Activated CD4-positive, alpha-beta T cell treated with anti-CD3 and anti-CD28 coated beads, Interleukin-2, amount 10 ng/mL, durations not matched to agents 7 days and 5 days (primary cell): ENCODE results near the gene ADGRV1. TPM values are rescaled to one million over a fixed set of nuclear protein-coding genes. Genes with fewer than 3 reads are reported as not detected.
"Not testable (repeated sequence)": the region's sequence is repeated elsewhere in the genome, so short reads cannot be mapped to it uniquely, and the experiment has no call there.

ENCODE experiments used
- CTCF ChIA-PET: fragments of 350-600 bp; sonication (Branson Sonifier 250); formaldehyde crosslinking; loops from one replicate; lab custom pipeline; 2021; ENCODE audit warnings: antibody characterized with exemption; lab: Charles Lee
- POLR2A ChIA-PET: fragments of 350-600 bp; sonication (Branson Sonifier 250); formaldehyde crosslinking; loops from one replicate; lab custom pipeline; 2021; ENCODE audit warnings: antibody characterized with exemption; lab: Charles Lee
- DNase-seq: peaks from one replicate; pipeline ENCODE4 v3.0.0-alpha.2; 2020
- H3K27ac Mint-ChIP-seq: one replicate; pipeline ENCODE4 v1.8.0; 2021; ENCODE audit warnings: mild to moderate bottlenecking, moderate library complexity, mixed read lengths
- H3K27me3 Mint-ChIP-seq: one replicate; pipeline ENCODE4 v1.8.0; 2021; ENCODE audit warnings: mixed read lengths
- H3K36me3 Mint-ChIP-seq: one replicate; pipeline ENCODE4 v1.8.0; 2021; ENCODE audit warnings: low read depth, mixed read lengths
- H3K4me1 Mint-ChIP-seq: one replicate; pipeline ENCODE4 v1.8.0; 2021; ENCODE audit warnings: mixed read lengths
- H3K4me3 Mint-ChIP-seq: one replicate; pipeline ENCODE4 v1.8.0; 2021; ENCODE audit warnings: mild to moderate bottlenecking, moderate library complexity, mixed read lengths
- H3K9me3 Mint-ChIP-seq: one replicate; pipeline ENCODE4 v1.8.0; 2021; ENCODE audit warnings: mixed read lengths
- total RNA-seq, 2 experiments: library from RNA; stranded (reverse); gene quantifications; one replicate each; pipeline ENCODE4 v1.2.3, GENCODE V29; 2021

The ADGRV1 gene
- total RNA-seq, 2 experiments from 2014 or later: not detected

DNA sequence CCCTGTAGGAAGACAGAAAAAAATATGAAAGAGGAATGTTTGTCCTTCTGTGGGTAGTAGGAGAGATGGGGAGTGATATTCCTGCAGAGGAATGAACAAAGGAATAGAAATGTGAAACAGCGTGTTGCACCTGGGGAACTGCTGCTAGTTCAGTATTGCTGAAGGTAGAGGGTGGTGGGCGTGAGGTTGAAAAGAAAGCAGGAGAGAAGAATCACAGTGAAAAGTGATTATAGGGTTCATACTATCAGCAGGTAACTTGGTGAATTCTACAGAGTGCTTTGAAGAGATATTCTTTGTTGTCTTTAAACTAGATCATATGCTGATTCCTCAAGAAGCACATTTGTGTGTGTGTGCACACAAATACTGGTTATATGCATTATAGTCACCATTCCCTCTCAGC is 95.6 kb downstream of the ADGRV1 start:
- CTCF ChIA-PET: no interaction called here
- Mint-ChIP-seq H3K27me3 (peaks cover 3% of the 10 kb centered on the region), H3K4me1 (no peaks in the 10 kb centered on the region), H3K4me3 (no peak overlapping the region), H3K27ac (no peak overlapping the region), H3K36me3 (no peaks in the 10 kb centered on the region), H3K9me3 (no peaks in the 10 kb centered on the region)
- POLR2A ChIA-PET: no interaction called here
- no peak for DNase-seq

DNA sequence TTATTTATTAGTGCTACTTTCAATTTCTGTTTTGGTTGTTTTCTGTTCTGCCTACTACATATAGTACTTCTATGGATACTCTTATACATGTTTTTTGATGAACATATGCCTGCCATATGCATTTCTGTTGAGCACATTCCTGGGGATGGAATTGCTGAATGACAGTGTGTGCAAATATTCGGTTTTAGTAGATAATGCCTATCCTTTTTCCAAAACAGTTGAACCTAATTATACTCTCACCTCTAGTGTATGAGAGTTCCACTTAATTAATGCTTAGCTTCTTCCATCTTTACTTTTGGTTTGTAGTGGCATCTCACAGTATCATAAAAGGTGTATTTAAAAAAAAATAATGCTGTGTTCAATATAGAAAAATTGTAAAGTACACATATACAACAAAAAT is 96.8 kb downstream of the ADGRV1 start:
- DNase-seq: no peak
- Mint-ChIP-seq H3K27me3 (peaks cover 3% of the 10 kb centered on the region), H3K9me3 (no peaks in the 10 kb centered on the region), H3K36me3 (no peaks in the 10 kb centered on the region), H3K27ac (no peak overlapping the region), H3K4me1 (no peaks in the 10 kb centered on the region), H3K4me3 (no peak overlapping the region)
- ChIA-PET CTCF (no interaction called here), POLR2A (no interaction called here)

DNA sequence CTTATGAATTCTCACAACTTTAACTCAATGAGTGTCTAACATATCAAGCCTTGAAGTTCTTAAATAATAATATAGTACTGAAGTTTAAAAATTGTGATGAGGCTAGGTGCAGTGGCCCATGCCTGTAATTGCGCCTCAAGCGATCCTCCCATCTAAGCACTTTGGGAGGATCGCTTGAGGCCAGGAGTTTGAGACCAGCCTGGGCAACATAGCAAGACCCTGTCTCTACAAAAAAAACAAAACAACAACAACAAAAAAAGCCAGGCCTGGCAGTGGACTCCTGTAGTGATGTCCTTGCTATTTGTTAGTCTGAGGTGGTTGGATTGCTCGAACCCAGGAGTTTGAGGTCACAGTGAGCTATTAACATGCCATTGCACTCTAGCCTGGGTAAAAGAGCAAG is 98.4 kb downstream of the ADGRV1 start:
- Mint-ChIP-seq H3K27me3 (no peaks in the 10 kb centered on the region), H3K4me3 (no peak overlapping the region), H3K4me1 (no peaks in the 10 kb centered on the region), H3K27ac (no peak overlapping the region), H3K36me3 (no peaks in the 10 kb centered on the region), H3K9me3 (no peaks in the 10 kb centered on the region)
- no peak for DNase-seq
- CTCF ChIA-PET: no interaction called here
- POLR2A ChIA-PET: no interaction called here

DNA sequence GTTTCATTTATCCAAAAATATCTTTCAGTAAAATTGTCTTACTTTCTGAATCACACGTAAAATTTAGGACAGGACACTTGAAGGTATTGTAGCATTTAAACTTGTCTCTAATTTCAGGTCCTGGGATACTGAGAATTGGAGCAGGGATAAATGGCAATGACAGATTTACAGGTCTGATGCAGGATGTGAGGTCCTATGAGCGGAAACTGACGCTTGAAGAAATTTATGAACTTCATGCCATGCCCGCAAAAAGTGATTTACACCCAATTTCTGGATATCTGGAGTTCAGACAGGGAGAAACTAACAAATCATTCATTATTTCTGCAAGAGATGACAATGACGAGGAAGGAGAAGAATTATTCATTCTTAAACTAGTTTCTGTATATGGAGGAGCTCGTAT is 99.2 kb downstream of the ADGRV1 start:
- no peaks in the 10 kb centered on the region for H3K36me3 Mint-ChIP-seq
- ChIA-PET CTCF (no interaction called here), POLR2A (no interaction called here)
- H3K27ac Mint-ChIP-seq: no peak overlapping the region
- H3K4me1 Mint-ChIP-seq: no peaks in the 10 kb centered on the region
- no peak for DNase-seq
- H3K27me3 Mint-ChIP-seq: no peaks in the 10 kb centered on the region
- H3K9me3 Mint-ChIP-seq: no peaks in the 10 kb centered on the region
- no peak overlapping the region for H3K4me3 Mint-ChIP-seq

DNA sequence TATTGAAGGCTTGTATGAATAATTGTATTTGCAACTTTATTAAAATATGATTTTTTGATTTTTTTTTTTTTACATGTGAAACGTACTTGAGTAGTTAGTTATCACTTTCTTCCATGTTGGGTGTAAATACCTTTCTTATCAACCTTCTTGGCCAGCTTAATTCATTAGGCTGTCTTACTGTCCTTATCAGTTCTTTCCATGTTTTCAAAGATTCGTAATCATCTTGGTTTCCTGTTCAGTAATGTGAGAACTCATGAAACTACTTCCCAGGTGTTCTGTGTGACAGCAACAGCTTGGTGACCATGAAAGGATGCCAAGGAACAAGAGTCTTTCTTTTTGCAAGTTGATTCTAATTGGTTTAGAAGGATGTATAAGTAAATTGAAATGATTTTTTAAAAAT is 100.0 kb downstream of the ADGRV1 start:
- Mint-ChIP-seq H3K27me3 (no peaks in the 10 kb centered on the region), H3K4me3 (no peak overlapping the region), H3K27ac (no peak overlapping the region), H3K36me3 (no peaks in the 10 kb centered on the region), H3K4me1 (no peaks in the 10 kb centered on the region), H3K9me3 (no peaks in the 10 kb centered on the region)
- POLR2A ChIA-PET: no interaction called here
- no peak for DNase-seq
- CTCF ChIA-PET: no interaction called here

- H3K4me1 Mint-ChIP-seq, POLR2A ChIA-PET, H3K36me3 Mint-ChIP-seq, H3K27ac Mint-ChIP-seq, DNase-seq, H3K9me3 Mint-ChIP-seq, H3K4me3 Mint-ChIP-seq, H3K27me3 Mint-ChIP-seq: not testable (repeated sequence)
- CTCF ChIA-PET: interaction anchor here (0.6 kb wide), 1 partner anchor 1903 kb away, joined by 3 read pairs; no protein-coding TSS in a partner anchor
Observed at GRCh38 chr5:90668079-90668565, 109.5 kb downstream of the ADGRV1 start.

DNA sequence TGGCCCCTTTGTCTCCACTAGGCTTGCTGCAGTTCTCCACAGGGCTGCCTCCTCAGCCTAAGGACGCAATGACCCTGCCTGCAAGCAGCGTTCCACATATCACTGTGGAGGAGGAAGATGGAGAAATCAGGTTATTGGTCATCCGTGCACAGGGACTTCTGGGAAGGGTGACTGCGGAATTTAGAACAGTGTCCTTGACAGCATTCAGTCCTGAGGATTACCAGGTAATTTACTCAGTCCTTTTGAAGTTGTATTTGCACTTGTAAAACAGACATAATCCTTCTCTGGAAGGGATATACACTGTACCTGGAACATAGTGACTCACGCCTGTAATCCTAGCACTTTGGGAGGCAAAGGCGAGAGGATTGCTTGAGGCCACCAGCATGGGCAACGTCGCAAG is 116.6 kb downstream of the ADGRV1 start:
- POLR2A ChIA-PET: no interaction called here
- Mint-ChIP-seq H3K27me3 (no peaks in the 10 kb centered on the region), H3K9me3 (no peaks in the 10 kb centered on the region), H3K4me1 (no peaks in the 10 kb centered on the region), H3K27ac (no peak overlapping the region), H3K4me3 (no peak overlapping the region), H3K36me3 (no peaks in the 10 kb centered on the region)
- DNase-seq: no peak
- CTCF ChIA-PET: no interaction called here

GRCh38 chr5:90680921-90681563 is 122.4 kb downstream of the ADGRV1 start:
- no peaks in the 10 kb centered on the region for H3K4me1 Mint-ChIP-seq
- POLR2A ChIA-PET: no interaction called here
- CTCF ChIA-PET: interaction anchor here (1.3 kb wide), 1 partner anchor 20 kb away, joined by 3 read pairs; no protein-coding TSS in a partner anchor
- H3K9me3 Mint-ChIP-seq: no peaks in the 10 kb centered on the region
- H3K27me3 Mint-ChIP-seq: no peaks in the 10 kb centered on the region
- no peaks in the 10 kb centered on the region for H3K36me3 Mint-ChIP-seq
- DNase-seq: no peak
- H3K27ac Mint-ChIP-seq: no peak overlapping the region
- no peak overlapping the region for H3K4me3 Mint-ChIP-seq

- H3K9me3 Mint-ChIP-seq: no peaks in the 10 kb centered on the region
- H3K36me3 Mint-ChIP-seq: no peaks in the 10 kb centered on the region
- H3K4me3 Mint-ChIP-seq: no peak overlapping the region
- DNase-seq: no peak
- no peaks in the 10 kb centered on the region for H3K4me1 Mint-ChIP-seq
- CTCF ChIA-PET: interaction anchor here (0.5 kb wide), 1 partner anchor 496 kb away, joined by 3 read pairs; no protein-coding TSS in a partner anchor
- H3K27me3 Mint-ChIP-seq: no peaks in the 10 kb centered on the region
- H3K27ac Mint-ChIP-seq: no peak overlapping the region
- POLR2A ChIA-PET: no interaction called here
Observed at GRCh38 chr5:90682278-90682677, 123.7 kb downstream of the ADGRV1 start.

- ChIA-PET POLR2A (no interaction called here), CTCF (no interaction called here)
- H3K9me3 Mint-ChIP-seq: no peaks in the 10 kb centered on the region
- H3K27me3 Mint-ChIP-seq: no peaks in the 10 kb centered on the region
- H3K27ac Mint-ChIP-seq: no peak overlapping the region
- H3K36me3 Mint-ChIP-seq: no peaks in the 10 kb centered on the region
- no peak overlapping the region for H3K4me3 Mint-ChIP-seq
- H3K4me1 Mint-ChIP-seq: no peaks in the 10 kb centered on the region
- no peak for DNase-seq
Observed at GRCh38 chr5:90685425-90686022, 126.9 kb downstream of the ADGRV1 start.

- H3K4me3 Mint-ChIP-seq, H3K27ac Mint-ChIP-seq, CTCF ChIA-PET, POLR2A ChIA-PET, H3K27me3 Mint-ChIP-seq, H3K9me3 Mint-ChIP-seq, H3K36me3 Mint-ChIP-seq, DNase-seq, H3K4me1 Mint-ChIP-seq: not testable (repeated sequence)
Observed at GRCh38 chr5:90686363-90686762, 127.8 kb downstream of the ADGRV1 start.

- POLR2A ChIA-PET, H3K27me3 Mint-ChIP-seq, CTCF ChIA-PET, H3K9me3 Mint-ChIP-seq, DNase-seq, H3K27ac Mint-ChIP-seq, H3K4me1 Mint-ChIP-seq, H3K36me3 Mint-ChIP-seq, H3K4me3 Mint-ChIP-seq: not testable (repeated sequence)
Observed at GRCh38 chr5:90687458-90687857, 128.9 kb downstream of the ADGRV1 start.

GRCh38 chr5:90689064-90689463 is 130.5 kb downstream of the ADGRV1 start:
- Mint-ChIP-seq H3K4me1 (no peaks in the 10 kb centered on the region), H3K4me3 (no peak overlapping the region), H3K27me3 (no peaks in the 10 kb centered on the region), H3K36me3 (no peaks in the 10 kb centered on the region), H3K9me3 (no peaks in the 10 kb centered on the region), H3K27ac (no peak overlapping the region)
- POLR2A ChIA-PET: no interaction called here
- CTCF ChIA-PET: no interaction called here
- no peak for DNase-seq

- ChIA-PET POLR2A (no interaction called here), CTCF (no interaction called here)
- Mint-ChIP-seq H3K27me3 (no peaks in the 10 kb centered on the region), H3K4me3 (no peak overlapping the region), H3K36me3 (no peaks in the 10 kb centered on the region), H3K27ac (no peak overlapping the region), H3K4me1 (no peaks in the 10 kb centered on the region), H3K9me3 (no peaks in the 10 kb centered on the region)
- no peak for DNase-seq
Observed at GRCh38 chr5:90690307-90690706, 131.7 kb downstream of the ADGRV1 start.
